Endothelial cell (in vitro differentiated cells): ENCODE measurements around the gene KRT2. TPM values are rescaled to one million over a fixed set of nuclear protein-coding genes. Genes with fewer than 3 reads are reported as not detected.

Experiments used
- DNase-seq: peaks from one replicate; pipeline ENCODE4 v3.0.0; 2021; ENCODE audit warnings: low spot score
- H3K27ac Mint-ChIP-seq: one replicate; pipeline ENCODE4 v1.8.0; 2021; ENCODE audit warnings: mixed read lengths, inconsistent platforms; ENCODE audit not compliant: unreplicated experiment
- H3K27me3 Mint-ChIP-seq: one replicate; pipeline ENCODE4 v1.8.0; 2021; ENCODE audit warnings: mild to moderate bottlenecking, moderate library complexity, mixed read lengths, inconsistent platforms; ENCODE audit not compliant: unreplicated experiment
- H3K36me3 Mint-ChIP-seq: one replicate; pipeline ENCODE4 v1.8.0; 2021; ENCODE audit warnings: mild to moderate bottlenecking, low read depth, mixed read lengths, inconsistent platforms; ENCODE audit not compliant: unreplicated experiment
- H3K4me1 Mint-ChIP-seq: one replicate; pipeline ENCODE4 v1.8.0; 2021; ENCODE audit warnings: mild to moderate bottlenecking, mixed read lengths, inconsistent platforms; ENCODE audit not compliant: unreplicated experiment
- H3K4me3 Mint-ChIP-seq: one replicate; pipeline ENCODE4 v1.8.0; 2021; ENCODE audit warnings: mild to moderate bottlenecking, mixed read lengths, inconsistent platforms; ENCODE audit not compliant: unreplicated experiment
- H3K9me3 Mint-ChIP-seq: one replicate; pipeline ENCODE4 v1.8.0; 2021; ENCODE audit warnings: mixed read lengths, inconsistent platforms; ENCODE audit not compliant: unreplicated experiment
- CTCF ChIP-seq: fragments of 200-600 bp; sonication (generic); IDR thresholded peaks from one replicate; pipeline ENCODE4 v1.5.0; 2021; ENCODE audit warnings: antibody characterized with exemption; ENCODE audit not compliant: unreplicated experiment
- total RNA-seq: library from RNA; stranded (reverse); fragmentation: NEBNext Ultra II Directional; extraction: Animal tissue kit (Norgen Biotek cat#: 25700); gene quantifications from one replicate; pipeline ENCODE4 v1.2.1, GENCODE V29; 2021; ENCODE audit not compliant: unreplicated experiment

The KRT2 gene
- total RNA-seq, 1 donor from 2014 or later, result not detected

DNA sequence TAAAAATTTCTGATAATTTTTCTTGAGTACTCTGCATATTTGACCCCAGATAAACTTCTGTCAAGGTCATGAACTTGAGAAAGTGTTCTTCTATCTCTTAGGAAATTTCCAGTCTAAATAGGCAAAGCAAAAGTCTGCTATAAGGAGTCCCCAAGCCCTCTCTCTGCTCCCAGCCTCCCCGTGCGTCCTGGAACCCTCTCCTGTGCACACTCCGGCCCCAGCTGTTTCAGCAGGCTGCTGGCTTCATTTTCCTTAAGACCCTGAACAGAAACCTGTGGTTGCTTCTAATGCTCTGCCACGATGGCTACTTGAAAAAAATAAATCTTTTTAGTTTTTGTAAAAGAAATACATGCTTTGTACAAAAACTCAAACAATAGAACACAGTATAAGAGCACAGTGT, 14.7 kb downstream of the KRT2 start:
- no peaks in the 10 kb centered on the region for H3K36me3 Mint-ChIP-seq
- H3K4me3 Mint-ChIP-seq, result no peak overlapping the region
- DNase-seq, result no peak
- peaks cover 1% of the 10 kb centered on the region for H3K27me3 Mint-ChIP-seq
- peaks cover 3% of the 10 kb centered on the region for H3K4me1 Mint-ChIP-seq
- TF ChIP-seq CTCF, result no peak
- H3K9me3 Mint-ChIP-seq, result no peaks in the 10 kb centered on the region
- no peak overlapping the region for H3K27ac Mint-ChIP-seq

DNA sequence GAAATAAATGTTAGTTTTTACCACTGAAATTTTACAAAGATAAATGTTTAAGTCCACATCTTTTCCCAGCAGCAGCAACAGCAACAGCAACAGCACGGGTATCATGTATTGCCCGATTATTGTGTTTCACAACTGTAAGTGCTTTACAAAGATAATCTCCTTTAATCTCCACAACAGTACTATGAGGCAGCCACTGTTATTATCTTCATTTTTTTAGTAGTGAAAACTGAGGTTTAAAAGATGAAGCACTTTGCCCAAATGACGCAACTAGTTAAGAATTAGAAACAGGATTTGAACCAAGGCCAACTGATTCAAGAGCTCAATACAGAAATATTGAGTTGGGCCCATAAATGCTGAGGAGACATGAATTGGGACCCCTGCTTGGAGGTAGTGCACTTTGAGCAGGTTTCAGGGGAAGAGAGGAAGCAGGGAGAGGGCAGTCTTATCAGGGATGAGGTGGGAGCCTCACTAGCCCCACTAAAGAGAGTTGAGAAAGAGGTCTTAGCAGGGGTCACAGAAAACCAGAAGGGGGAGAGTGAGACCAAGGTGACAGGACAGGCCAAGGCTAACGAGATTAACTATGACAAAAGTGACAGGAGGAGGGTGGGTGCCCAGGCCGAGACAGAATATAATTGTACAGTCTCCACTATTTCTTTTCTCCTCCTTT, 15.3 kb downstream of the KRT2 start:
- no peak overlapping the region for H3K27ac Mint-ChIP-seq
- H3K4me1 Mint-ChIP-seq, result peaks cover 3% of the 10 kb centered on the region
- TF ChIP-seq CTCF, result no peak
- DNase-seq, result no peak
- peaks cover 1% of the 10 kb centered on the region for H3K27me3 Mint-ChIP-seq
- H3K36me3 Mint-ChIP-seq, result no peaks in the 10 kb centered on the region
- H3K9me3 Mint-ChIP-seq, result no peaks in the 10 kb centered on the region
- H3K4me3 Mint-ChIP-seq, result no peak overlapping the region

DNA sequence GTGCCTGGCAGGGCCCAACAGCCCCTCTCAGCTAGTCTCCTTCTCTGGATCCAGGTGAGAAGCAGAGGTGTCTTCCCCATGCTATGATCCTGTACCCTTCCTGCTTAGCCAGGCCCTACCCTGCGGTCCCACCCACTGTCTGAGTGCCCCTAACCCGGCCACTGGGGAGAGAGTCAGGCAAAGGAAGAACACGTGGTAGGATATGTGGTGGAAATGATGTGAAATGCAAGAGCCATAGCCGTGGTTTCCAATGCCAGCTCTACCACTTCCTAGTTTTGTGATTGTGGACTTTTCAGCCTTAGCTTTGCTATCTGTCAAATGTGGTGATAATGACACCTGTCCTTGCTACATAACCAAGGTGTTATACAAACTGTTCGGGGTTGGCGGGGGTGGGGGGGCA, 15.8 kb downstream of the KRT2 start:
- no peak for DNase-seq
- H3K27ac Mint-ChIP-seq, result no peak overlapping the region
- H3K36me3 Mint-ChIP-seq, result no peaks in the 10 kb centered on the region
- peaks cover 3% of the 10 kb centered on the region for H3K4me1 Mint-ChIP-seq
- H3K27me3 Mint-ChIP-seq, result peaks cover 1% of the 10 kb centered on the region
- no peak for TF ChIP-seq CTCF
- no peak overlapping the region for H3K4me3 Mint-ChIP-seq
- H3K9me3 Mint-ChIP-seq, result no peaks in the 10 kb centered on the region

DNA sequence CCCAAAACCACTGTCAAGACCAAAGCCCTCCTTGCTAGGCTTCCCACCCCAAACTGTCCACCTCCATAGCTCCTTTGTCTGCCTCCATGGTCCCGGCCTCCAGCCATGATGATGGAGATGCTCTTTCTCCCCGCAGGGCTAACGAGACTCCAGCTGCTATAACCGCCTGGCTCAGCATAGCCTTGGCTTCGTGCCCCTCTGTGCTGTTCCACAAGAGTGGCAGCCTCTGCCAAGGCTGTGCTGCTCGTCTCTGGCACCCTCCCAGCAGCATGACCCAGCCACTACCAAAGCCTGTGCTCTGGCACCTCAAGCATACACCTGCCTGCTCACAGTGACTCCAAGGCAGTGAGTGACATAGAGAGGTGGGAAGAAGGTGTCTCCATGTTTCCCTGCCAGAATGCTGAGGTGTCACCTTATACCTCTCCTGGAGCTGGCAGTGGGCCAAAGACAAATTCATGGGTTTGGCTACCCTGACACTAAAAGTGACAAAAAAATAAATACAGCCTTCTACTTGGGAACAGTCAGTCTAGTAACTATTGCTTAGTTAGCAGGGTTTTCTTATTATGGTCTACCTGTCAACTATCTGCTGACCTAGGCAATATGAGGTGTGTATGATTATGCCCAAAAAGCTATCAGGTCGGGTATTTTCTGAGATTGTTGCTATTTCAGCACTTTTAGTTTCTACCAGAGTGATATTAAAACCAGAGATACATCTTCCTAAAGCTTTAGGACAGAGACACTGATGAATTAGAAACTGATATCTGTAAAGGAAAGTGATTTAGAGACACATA, 17.6 kb downstream of the KRT2 start:
- H3K4me3 Mint-ChIP-seq, result no peak overlapping the region
- no peak for TF ChIP-seq CTCF
- H3K27ac Mint-ChIP-seq, result no peak overlapping the region
- DNase-seq, result no peak
- no peaks in the 10 kb centered on the region for H3K9me3 Mint-ChIP-seq
- no peaks in the 10 kb centered on the region for H3K36me3 Mint-ChIP-seq
- peaks cover 4% of the 10 kb centered on the region for H3K27me3 Mint-ChIP-seq
- peaks cover 3% of the 10 kb centered on the region for H3K4me1 Mint-ChIP-seq

GRCh38 chr12:52633383-52633782, 18.6 kb downstream of the KRT2 start:
- Mint-ChIP-seq H3K4me3 (no peak overlapping the region), H3K9me3 (no peaks in the 10 kb centered on the region), H3K36me3 (no peaks in the 10 kb centered on the region), H3K4me1 (peaks cover 3% of the 10 kb centered on the region), H3K27ac (no peak overlapping the region), H3K27me3 (peaks cover 4% of the 10 kb centered on the region)
- DNase-seq, result no peak
- TF ChIP-seq CTCF, result no peak
